ENCODE measurements around the gene PRCP. TPM values are rescaled to one million over a fixed set of nuclear protein-coding genes. Genes with fewer than 3 reads are reported as not detected.
A peak's percentile ranks its signal among the peaks of the same experiment; 100 is the strongest.

The PRCP gene
- polyA plus RNA-seq, 6 donors from 2014 or later, result 133 to 176 (median 152) TPM

DNA sequence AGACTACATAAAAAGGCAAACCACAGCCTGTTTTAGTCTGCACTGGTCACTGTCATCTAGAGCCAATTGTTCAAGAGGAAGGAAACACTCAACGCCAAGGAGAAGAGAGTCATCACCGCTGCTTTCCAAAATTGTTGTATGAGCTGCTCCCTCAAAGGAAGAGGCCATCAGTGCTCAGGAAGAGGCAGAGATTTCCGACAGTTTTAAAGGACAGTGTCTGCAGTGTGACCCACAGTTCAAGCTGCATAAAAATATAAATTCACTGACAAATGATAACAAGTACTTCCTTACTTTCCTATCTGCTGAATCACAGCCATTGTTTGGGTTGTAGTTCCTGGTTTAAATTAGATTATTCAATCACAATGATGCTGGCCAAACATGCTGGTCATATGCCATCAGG is 16.4 kb downstream of the PRCP start:
- H3K9me3 Mint-ChIP-seq, result peaks cover 0 to 4% (median 0%) of the 10 kb centered on the region in 7 donors
- H3K4me3 Mint-ChIP-seq, result no peak overlapping the region
- peaks cover 0 to 22% of the 10 kb centered on the region in 2 donors for H3K36me3 Mint-ChIP-seq
- H3K27me3 Mint-ChIP-seq, result no peaks in the 10 kb centered on the region
- peak overlapping the region in 1 of 6 donors; percentile 13 for H3K27ac Mint-ChIP-seq
- ATAC-seq (ENCODE audit: low read depth in 2 of 2) (no peak), DNase-seq (no peak)
- H3K4me1 Mint-ChIP-seq, result peaks cover 11 to 26% (median 13%) of the 10 kb centered on the region in 3 donors

DNA sequence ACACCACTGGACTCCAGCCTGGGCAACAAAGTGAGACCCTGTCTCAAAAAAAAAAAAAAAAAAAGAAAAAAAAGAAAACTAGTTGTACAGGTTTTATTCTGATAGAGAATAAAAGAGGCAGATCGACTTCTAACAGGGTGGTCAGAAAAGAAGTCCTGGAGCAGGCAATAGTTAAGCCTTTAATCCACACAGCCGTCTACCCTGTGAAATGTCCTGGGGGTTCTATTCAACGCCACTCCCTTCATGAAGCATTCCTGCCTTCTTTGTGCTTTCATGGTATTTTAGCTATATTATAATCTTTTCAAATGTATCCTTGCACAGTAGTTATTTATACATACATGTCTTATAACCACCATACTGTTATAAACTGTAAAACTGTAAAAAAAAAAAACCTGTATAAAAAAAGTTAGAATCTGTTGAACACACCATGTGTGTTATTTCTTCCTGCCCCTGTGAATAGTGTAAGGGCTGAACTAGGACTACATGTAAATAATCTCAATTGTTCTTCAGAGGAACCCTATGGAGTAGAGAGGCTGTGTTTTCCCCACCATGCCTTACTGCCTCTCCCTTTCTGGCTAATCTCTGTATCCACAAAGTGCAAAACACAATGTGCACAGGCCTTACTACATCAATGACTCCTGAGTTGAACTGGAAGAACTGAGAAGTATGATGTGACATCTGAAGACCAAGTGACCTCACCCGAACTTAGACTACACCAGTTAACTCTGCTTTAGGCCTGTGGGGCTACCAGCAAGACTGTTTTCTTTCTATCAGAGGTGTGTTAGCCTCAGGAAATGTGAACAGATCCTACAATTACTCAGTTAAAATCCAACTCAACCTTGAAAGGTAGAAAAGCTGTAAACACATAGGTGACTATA is 25.3 kb downstream of the PRCP start:
- Mint-ChIP-seq H3K27me3 (no peaks in the 10 kb centered on the region), H3K9me3 (peaks cover 0 to 7% (median 3%) of the 10 kb centered on the region in 7 donors), H3K27ac (peak overlapping the region in 1 of 6 donors; percentile 30), H3K36me3 (peaks cover 12 to 23% of the 10 kb centered on the region in 2 donors), H3K4me1 (peaks cover 24 to 38% (median 30%) of the 10 kb centered on the region in 3 donors), H3K4me3 (peak overlapping the region in 1 of 8 donors; percentile 31)
- DNase-seq, result no peak
- ATAC-seq (ENCODE audit: low read depth in 2 of 2), result no peak

DNA sequence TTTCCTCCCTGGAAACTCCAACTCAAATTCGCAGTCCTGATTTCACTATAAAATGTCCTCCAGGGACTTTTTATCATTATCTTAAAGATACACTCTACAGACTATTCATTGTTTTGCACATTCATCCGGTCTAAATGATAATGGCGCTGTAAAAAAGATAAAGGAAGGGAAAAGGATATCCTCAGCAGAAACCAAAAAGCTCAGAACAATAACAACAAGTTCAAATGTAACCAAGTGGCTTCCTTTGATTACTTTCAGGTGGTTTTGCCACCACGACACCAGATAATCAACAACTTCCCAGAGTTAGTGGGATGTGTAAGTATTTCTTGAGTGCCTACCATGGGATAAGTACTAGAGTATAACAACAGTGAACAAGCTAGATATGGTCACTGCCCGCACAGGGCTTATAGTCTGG is 26.3 kb downstream of the PRCP start:
- peaks cover 0 to 7% (median 3%) of the 10 kb centered on the region in 7 donors for H3K9me3 Mint-ChIP-seq
- DNase-seq (no peak), ATAC-seq (ENCODE audit: low read depth in 2 of 2) (no peak)
- no peaks in the 10 kb centered on the region for H3K27me3 Mint-ChIP-seq
- peaks cover 28 to 44% (median 40%) of the 10 kb centered on the region in 3 donors for H3K4me1 Mint-ChIP-seq
- peaks cover 12 to 17% of the 10 kb centered on the region in 2 donors for H3K36me3 Mint-ChIP-seq
- H3K4me3 Mint-ChIP-seq, result no peak overlapping the region
- no peak overlapping the region for H3K27ac Mint-ChIP-seq

DNA sequence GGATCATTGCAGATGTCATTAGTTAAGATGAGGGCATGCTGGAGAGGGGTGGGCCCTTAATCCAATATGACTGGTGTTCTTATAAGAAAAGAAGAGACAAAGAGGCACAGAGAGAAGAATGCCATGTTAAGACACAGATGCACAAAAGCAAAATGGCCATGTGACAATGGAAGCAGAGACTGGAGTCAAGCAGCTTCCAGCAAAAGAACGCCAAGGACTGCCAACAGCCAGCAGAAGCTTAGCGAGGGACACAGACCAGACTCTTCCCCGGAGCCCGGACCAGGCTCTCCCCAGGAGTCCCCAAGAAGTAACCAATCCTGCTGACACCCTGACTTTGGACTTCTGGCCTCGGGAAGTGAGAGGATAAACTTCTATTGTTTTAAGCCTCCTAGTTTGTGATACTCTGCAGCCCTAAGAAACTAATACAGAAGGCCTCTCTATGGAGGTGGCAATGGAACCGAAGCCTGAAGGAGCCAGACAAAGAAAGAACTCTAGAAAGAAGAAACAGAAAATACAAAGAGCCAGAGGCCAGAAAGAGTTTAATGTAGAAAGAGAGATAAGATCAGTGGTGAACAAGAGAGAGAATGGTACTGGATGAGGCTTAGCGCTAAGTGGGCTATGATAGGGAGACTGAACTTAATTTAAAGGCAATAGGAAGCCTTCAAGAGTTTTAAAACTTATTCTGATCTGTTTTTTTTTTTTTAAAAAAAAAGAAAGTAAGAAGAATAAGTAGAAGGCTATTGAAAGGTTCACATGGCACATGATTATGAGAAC is 27.7 kb downstream of the PRCP start:
- no peaks in the 10 kb centered on the region for H3K27me3 Mint-ChIP-seq
- H3K4me1 Mint-ChIP-seq, result peaks cover 34 to 45% (median 43%) of the 10 kb centered on the region in 3 donors
- peak overlapping the region in 1 of 8 donors; percentile 67 for H3K4me3 Mint-ChIP-seq
- no peak for ATAC-seq (ENCODE audit: low read depth in 2 of 2)
- peaks cover 0 to 7% (median 3%) of the 10 kb centered on the region in 7 donors for H3K9me3 Mint-ChIP-seq
- H3K27ac Mint-ChIP-seq, result peak overlapping the region in 5 of 6 donors; percentile 7 to 77 (median 15)
- peaks cover 8 to 12% of the 10 kb centered on the region in 2 donors for H3K36me3 Mint-ChIP-seq
- DNase-seq, result no peak

DNA sequence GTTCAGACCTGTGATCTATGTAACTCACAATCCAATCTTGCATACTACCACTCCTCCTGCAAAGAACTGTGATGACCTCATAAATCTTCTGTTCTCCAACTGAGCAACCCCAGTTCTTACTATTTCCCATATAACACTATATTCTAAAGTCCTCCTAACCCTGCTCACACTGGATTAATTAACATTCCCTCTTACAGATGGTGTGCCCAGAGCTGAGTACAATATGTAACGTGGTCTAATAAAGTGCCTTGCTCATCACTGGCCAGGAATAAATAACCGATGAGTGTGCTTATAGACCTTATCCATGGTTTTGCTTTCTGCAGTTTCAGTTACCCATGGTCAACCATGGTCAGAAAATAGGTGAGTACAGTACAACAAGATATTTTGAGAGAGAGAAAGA is 28.6 kb downstream of the PRCP start:
- no peak for DNase-seq
- peaks cover 33 to 48% (median 46%) of the 10 kb centered on the region in 3 donors for H3K4me1 Mint-ChIP-seq
- peaks cover 0 to 2% (median under 1%) of the 10 kb centered on the region in 7 donors for H3K9me3 Mint-ChIP-seq
- H3K27me3 Mint-ChIP-seq, result no peaks in the 10 kb centered on the region
- H3K36me3 Mint-ChIP-seq, result peaks cover 3 to 8% of the 10 kb centered on the region in 2 donors
- ATAC-seq (ENCODE audit: low read depth in 2 of 2), result no peak
- H3K4me3 Mint-ChIP-seq, result no peak overlapping the region
- peak overlapping the region in 1 of 6 donors; percentile 19 for H3K27ac Mint-ChIP-seq

DNA sequence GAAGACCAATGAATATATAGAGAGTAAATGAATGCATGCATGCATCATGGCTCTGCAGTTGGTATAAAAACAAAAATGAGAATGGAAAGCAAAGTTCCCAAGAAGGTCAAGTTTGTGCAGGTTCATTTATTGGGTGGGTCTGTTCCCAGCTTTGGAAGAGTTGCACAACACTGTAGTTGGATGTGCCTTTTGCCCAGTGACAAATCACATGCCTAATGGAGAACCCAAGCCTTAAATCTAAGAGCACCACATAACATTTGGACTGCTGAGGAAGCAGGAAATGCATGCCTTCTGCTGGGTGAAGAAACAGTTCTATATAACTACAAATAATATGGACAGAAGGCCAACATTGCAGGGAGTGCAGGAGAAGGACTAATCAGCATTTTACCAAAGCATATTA is 30.6 kb downstream of the PRCP start:
- Mint-ChIP-seq H3K27me3 (no peaks in the 10 kb centered on the region), H3K4me1 (peaks cover 24 to 41% (median 36%) of the 10 kb centered on the region in 3 donors), H3K9me3 (no peaks in the 10 kb centered on the region), H3K36me3 (no peaks in the 10 kb centered on the region), H3K27ac (peak overlapping the region in 1 of 6 donors; percentile 14), H3K4me3 (no peak overlapping the region)
- ATAC-seq (ENCODE audit: low read depth in 2 of 2) (no peak), DNase-seq (no peak)

- DNase-seq (peak; percentile 79), ATAC-seq (ENCODE audit: low read depth in 2 of 2) (peak; percentile 74 to 88)
- H3K4me1 Mint-ChIP-seq, result peaks cover 28 to 44% (median 42%) of the 10 kb centered on the region in 3 donors
- H3K27me3 Mint-ChIP-seq, result no peaks in the 10 kb centered on the region
- no peaks in the 10 kb centered on the region for H3K36me3 Mint-ChIP-seq
- peak overlapping the region in 7 of 8 donors; percentile 5 to 82 (median 69) for H3K4me3 Mint-ChIP-seq
- H3K27ac Mint-ChIP-seq, result peak overlapping the region in 5 of 6 donors; percentile 57 to 94 (median 78)
- H3K9me3 Mint-ChIP-seq, result no peaks in the 10 kb centered on the region
These were observed 32.6 kb downstream of the PRCP start for GRCh38 chr11:82867495-82868082.

- no peaks in the 10 kb centered on the region for H3K9me3 Mint-ChIP-seq
- H3K4me3 Mint-ChIP-seq, result no peak overlapping the region
- H3K4me1 Mint-ChIP-seq, result peaks cover 30 to 45% (median 43%) of the 10 kb centered on the region in 3 donors
- H3K36me3 Mint-ChIP-seq, result no peaks in the 10 kb centered on the region
- no peak for ATAC-seq (ENCODE audit: low read depth in 2 of 2)
- no peaks in the 10 kb centered on the region for H3K27me3 Mint-ChIP-seq
- H3K27ac Mint-ChIP-seq, result no peak overlapping the region
- DNase-seq, result no peak
These were observed 34.4 kb downstream of the PRCP start for GRCh38 chr11:82865841-82866240.

- peak overlapping the region in 1 of 6 donors; percentile 89 for H3K27ac Mint-ChIP-seq
- no peak for DNase-seq
These were observed 36.0 kb downstream of the PRCP start for GRCh38 chr11:82864268-82864667.

DNA sequence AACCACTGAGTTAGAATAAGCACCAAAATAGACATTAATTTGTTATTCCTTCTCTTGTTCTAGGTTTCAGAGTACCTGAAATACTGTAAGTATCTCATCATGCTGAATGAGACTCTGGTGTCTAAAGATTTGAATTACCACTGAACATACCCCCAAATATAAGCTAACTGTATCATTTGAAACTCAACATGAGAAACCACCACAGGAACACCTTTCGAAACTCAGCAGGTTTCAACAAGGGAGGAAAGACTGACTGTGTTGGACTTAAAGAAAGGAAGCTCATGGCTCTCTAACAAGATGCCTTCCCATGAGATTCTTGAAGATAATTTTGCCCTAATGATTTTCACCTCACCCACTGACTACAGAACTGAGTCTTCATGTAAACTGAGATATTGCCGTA is 37.0 kb downstream of the PRCP start:
- peak overlapping the region in 1 of 6 donors; percentile 56 for H3K27ac Mint-ChIP-seq
- no peak overlapping the region for H3K4me3 Mint-ChIP-seq
- H3K27me3 Mint-ChIP-seq, result no peaks in the 10 kb centered on the region
- no peaks in the 10 kb centered on the region for H3K9me3 Mint-ChIP-seq
- no peaks in the 10 kb centered on the region for H3K36me3 Mint-ChIP-seq
- no peak for ATAC-seq (ENCODE audit: low read depth in 2 of 2)
- DNase-seq, result no peak
- H3K4me1 Mint-ChIP-seq, result peaks cover 22 to 35% (median 34%) of the 10 kb centered on the region in 3 donors

More at GRCh38 chr11:82864268-82864667, 36.0 kb downstream of the PRCP start:
- Mint-ChIP-seq H3K36me3 (no peaks in the 10 kb centered on the region), H3K4me3 (no peak overlapping the region), H3K27me3 (no peaks in the 10 kb centered on the region), H3K4me1 (peaks cover 26 to 39% (median 37%) of the 10 kb centered on the region in 3 donors), H3K9me3 (no peaks in the 10 kb centered on the region)
- no peak for ATAC-seq (ENCODE audit: low read depth in 2 of 2)

GRCh38 chr11:82862379-82862778 is 37.9 kb downstream of the PRCP start:
- Mint-ChIP-seq H3K9me3 (no peaks in the 10 kb centered on the region), H3K4me3 (no peak overlapping the region), H3K27ac (no peak overlapping the region), H3K36me3 (peaks cover 0 to 6% of the 10 kb centered on the region in 2 donors), H3K27me3 (no peaks in the 10 kb centered on the region), H3K4me1 (peaks cover 22 to 34% (median 30%) of the 10 kb centered on the region in 3 donors)
- no peak for ATAC-seq (ENCODE audit: low read depth in 2 of 2)
- no peak for DNase-seq

- Mint-ChIP-seq H3K9me3 (peaks cover 0 to 2% (median 0%) of the 10 kb centered on the region in 7 donors), H3K36me3 (peaks cover 9 to 16% of the 10 kb centered on the region in 2 donors), H3K27ac (no peak overlapping the region), H3K4me1 (peaks cover 26 to 33% (median 29%) of the 10 kb centered on the region in 3 donors), H3K27me3 (no peaks in the 10 kb centered on the region), H3K4me3 (no peak overlapping the region)
- DNase-seq (no peak), ATAC-seq (ENCODE audit: low read depth in 2 of 2) (no peak)
These were observed 40.5 kb downstream of the PRCP start for GRCh38 chr11:82859750-82860149.

DNA sequence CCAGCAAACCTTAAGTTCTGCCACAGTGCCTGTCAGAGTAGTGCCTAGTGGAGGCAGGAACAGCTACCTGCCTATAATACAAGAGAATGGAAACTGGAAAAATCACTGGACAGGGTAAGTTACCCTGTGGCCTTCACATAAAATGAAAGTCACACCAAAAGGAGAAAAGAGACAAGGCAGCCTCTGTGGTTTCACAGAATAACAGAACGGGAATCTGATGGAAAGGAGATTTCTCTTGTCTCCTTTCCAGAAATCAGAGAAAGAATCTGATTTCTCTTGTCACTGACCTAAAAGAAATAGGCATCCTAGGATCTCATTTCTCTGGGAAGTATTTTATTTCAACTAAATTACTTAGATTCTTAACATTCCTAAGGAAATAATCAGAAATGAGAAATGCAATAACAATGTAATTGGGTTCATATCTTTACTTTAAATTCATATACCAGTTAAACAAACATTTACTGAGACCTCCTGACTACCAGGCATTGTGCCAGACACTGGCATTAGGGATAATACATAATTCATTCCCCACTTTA is 41.6 kb downstream of the PRCP start:
- no peak for ATAC-seq (ENCODE audit: low read depth in 2 of 2)
- Mint-ChIP-seq H3K27ac (peak overlapping the region in 2 of 6 donors; percentile 25 to 36), H3K4me3 (no peak overlapping the region), H3K36me3 (peaks cover 9 to 16% of the 10 kb centered on the region in 2 donors), H3K27me3 (no peaks in the 10 kb centered on the region), H3K4me1 (peaks cover 33 to 35% (median 34%) of the 10 kb centered on the region in 3 donors), H3K9me3 (peaks cover 0 to 2% (median 0%) of the 10 kb centered on the region in 7 donors)
- DNase-seq, result no peak
